Measurements from ENCODE around the gene FEZ2.

GRCh38 chr2:36633470-36634092 is 35.6 kb upstream of the FEZ2 start:
- TF ChIP-seq POLR2A (IDR thresholded peaks at IDR 0.05) (no peak), CTCF (IDR thresholded peaks at IDR 0.05) (no peak)

Data from testis (tissue), 2 donors.